Dermis lymphatic vessel endothelial cell (primary cell): ENCODE measurements around the gene XIAP. TPM values are rescaled to one million over a fixed set of nuclear protein-coding genes. Genes with fewer than 3 reads are reported as not detected.

ENCODE experiments used
- total RNA-seq: library from RNA; depleted of rRNA; stranded (reverse); fragments of >200 nt; gene quantifications from 2 replicates; pipeline ENCODE4 v1.2.1, GENCODE V29; 2014

XIAP gene
- 53.6 and 53.7 TPM in 2 replicates for total RNA-seq

DNA sequence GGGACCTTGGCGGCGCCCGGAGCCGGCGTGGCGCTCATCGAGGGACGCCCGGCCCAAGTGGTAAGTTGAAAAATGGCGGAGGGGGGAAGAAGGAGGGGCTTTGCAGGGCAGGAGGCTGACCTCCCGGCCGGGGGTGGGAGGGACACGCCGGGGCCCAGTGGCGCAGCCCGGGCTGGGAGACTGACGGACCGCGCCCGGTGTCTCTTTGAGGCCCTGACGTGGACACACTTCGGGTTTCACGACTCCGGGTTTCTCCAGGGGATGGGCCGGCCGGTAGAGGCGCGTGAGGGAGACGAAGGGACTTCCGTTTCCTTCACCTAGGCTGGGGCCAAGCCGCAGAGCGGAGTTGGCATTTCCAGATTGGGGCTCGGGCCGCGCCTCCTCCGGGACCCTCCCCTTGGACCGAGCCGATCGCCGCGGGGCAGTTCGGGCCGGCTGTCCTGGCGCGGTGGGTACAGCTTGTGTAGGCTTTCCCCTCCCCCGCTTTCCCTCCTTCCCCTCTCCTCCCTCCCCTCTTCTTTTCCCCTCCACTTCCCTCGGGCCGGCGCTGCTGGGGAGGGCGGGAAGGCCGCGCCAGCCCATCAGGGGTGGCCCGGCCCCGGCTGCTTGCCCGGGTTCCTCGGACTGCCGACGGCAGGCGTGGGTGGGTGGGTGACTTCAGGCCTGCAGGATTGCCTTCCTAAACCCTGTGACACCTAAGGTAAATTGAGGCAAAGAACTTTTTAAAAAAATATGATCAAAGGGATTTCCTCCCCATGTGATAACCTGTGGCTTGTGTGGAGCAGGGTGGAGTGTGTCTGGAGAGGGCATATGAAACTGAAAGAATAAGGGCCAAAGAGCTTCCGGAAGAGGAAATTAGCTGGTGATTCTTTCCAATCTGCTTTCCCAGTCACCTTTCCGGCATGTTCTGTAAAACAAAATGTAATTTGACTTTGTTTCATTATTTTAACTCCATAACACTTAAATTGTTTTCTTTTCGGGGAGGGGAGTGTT is at the start of gene XIAP:
XIAP (plus strand) TSS at position 208 of the 993 bp plus-strand sequence. CDS start 25,610 bp downstream, outside the sequence.

GRCh38 chrX:123961268-123962005 is 101.6 kb downstream of the XIAP start, which contains the start of gene STAG2:
Gene STAG2 (plus strand): TSS chrX:123961706. CDS start chrX:124022628, 60,922 bp downstream.

Other genes with a start within 250 kb of the XIAP start
- 41.8 and 58.7 TPM in 2 replicates for gene THOC2, start 127.0 kb upstream of the XIAP start, total RNA-seq
- 101 and 129 TPM in 2 replicates for gene STAG2, start 101.7 kb downstream of the XIAP start, total RNA-seq